GM19193 (cell line): Measurements from ENCODE around the gene ELOVL5.

Experiments
- POLR2A ChIP-seq: IDR thresholded peaks from 4 replicates; pipeline ENCODE4 v1.6.1; 2011; ENCODE audit not compliant: insufficient read depth, insufficient read length; ENCODE audit errors: extremely low read depth

ELOVL5 gene

GRCh38 chr6:53282234-53282633 lies 66.5 kb downstream of the ELOVL5 start:
- TF ChIP-seq POLR2A, result no peak

DNA sequence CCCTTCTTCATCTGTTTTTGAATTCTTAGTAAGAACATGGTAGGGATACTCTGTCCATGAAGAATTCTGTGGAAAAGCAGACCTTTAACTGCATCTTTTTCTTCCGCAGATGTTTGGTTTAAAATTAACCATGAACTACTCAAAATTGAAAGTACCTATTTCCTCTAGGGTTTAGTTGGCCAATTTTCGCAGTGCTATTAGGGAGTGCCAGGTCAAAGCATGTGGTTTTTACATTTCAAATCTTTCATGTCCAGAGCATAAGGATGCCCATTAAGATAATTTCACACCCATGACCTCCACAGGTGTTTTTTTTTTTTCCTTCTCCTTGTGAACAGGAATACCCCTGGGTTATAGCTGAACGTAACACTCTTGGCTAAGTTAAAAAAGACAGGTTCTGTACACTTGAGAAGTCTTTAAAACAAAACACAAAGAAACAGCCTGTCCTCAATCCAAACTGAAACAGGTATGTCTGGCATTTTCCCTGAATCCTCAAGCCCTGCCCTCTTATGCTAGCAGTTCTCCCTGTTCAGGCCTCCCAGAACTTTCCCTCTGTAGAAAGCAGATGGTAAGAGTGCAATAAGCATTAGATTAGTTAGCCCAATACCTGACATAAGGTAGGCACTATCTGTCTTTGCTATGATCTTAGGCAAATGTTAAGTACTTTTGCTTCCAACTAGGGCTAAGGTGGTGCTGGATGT lies 67.1 kb downstream of the ELOVL5 start:
- no peak for TF ChIP-seq POLR2A

DNA sequence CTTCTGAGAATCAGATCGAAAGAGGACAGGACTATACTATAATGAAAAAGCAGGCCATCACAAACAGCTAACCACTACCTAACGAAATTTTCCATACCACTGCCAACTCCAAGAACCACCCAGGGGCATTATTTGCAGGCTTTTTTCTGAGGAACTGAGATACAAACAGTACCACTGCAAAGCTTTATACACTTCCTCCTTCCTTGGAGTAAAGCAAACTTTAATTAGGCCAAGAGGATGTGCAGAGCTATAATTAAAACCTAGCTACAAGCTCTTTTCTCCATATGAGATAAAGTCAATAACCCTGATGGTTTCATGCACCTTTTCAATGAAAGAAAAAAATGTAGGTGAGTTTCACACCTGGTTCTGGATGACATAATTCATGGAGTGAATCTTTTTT lies 68.5 kb downstream of the ELOVL5 start:
- TF ChIP-seq POLR2A, result no peak

DNA sequence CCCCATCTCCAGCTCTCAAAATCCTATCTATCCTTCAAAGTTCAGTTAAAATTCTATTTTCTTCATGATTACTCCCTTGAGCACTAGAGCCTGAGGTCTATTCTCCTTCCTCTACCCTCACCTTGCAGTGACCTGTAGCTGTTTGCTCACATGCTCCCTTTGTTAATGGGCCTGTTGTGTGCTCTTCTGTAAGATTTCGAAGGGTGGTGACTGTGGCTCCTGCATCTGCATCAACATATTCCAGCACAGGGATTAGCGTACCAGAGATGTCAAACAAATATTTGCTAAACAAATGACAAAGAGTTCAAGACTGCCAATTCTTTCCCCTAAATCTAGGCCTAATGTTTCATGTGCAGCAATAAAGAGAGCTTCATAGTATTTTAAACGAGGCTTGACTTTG lies 69.5 kb downstream of the ELOVL5 start:
- no peak for TF ChIP-seq POLR2A

DNA sequence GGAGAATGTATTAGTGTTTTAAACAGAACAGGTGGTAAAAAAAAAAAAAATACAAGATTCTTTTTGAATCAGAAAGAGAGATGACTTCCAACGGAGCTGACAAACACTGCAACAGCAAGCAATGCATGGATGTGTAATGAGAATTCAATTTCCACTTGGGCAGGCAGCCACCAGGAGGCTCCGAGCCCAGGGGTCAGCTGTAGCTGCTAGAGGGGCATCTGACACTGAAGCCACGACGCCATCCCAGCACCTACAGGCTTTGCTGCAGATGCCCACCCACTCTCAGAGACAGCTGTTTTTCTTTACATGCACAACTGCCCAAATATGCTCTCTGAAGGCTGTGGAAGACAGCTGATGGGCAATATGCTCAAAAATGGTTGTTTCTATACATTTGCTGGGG lies 75.4 kb downstream of the ELOVL5 start:
- TF ChIP-seq POLR2A, result no peak

DNA sequence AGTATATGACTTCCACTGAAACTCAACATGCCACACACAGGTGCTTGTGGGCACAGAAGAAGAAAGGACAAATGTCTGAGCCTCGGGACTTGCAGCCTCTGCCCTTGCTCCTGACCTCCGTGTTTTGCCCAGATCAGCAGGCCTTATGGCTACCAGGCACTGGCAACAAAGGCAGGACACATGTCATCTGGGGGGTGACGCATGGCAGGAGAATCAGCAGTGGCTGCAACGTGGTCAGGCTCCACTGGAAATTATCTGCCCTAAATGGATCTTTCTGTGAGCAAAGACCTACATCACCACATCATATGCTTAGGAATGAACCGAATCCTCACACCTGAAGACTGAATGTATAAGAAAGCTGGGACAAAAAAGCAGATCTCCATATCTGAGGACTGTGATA lies 78.9 kb downstream of the ELOVL5 start:
- TF ChIP-seq POLR2A, result no peak

- TF ChIP-seq POLR2A, result no peak
Observed at GRCh38 chr6:53268858-53269608, 79.7 kb downstream of the ELOVL5 start.

GRCh38 chr6:53266553-53267090 lies 82.1 kb downstream of the ELOVL5 start:
- no peak for TF ChIP-seq POLR2A

GRCh38 chr6:53264915-53265607 lies 83.7 kb downstream of the ELOVL5 start:
- TF ChIP-seq POLR2A, result no peak

- no peak for TF ChIP-seq POLR2A
Observed at GRCh38 chr6:53264337-53264736, 84.4 kb downstream of the ELOVL5 start.

DNA sequence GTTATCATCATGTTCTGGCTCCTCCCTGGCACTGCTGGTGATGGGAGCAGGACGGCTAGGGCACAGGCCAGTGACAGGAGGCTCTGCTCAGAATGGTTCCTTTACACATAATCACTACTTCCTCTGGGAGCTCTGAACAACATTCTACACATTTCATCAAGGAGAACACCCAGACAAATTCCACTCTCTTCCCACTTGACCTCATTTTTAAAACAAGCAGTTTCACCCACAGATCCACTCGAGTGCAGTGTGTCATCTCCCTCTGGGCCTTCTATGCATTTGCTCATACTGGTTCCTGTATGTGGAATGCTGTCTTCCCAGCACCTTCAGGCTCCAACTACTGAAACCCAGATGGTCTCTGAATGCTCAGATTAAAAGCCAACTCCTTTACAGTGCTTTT lies 84.8 kb downstream of the ELOVL5 start:
- TF ChIP-seq POLR2A, result no peak

DNA sequence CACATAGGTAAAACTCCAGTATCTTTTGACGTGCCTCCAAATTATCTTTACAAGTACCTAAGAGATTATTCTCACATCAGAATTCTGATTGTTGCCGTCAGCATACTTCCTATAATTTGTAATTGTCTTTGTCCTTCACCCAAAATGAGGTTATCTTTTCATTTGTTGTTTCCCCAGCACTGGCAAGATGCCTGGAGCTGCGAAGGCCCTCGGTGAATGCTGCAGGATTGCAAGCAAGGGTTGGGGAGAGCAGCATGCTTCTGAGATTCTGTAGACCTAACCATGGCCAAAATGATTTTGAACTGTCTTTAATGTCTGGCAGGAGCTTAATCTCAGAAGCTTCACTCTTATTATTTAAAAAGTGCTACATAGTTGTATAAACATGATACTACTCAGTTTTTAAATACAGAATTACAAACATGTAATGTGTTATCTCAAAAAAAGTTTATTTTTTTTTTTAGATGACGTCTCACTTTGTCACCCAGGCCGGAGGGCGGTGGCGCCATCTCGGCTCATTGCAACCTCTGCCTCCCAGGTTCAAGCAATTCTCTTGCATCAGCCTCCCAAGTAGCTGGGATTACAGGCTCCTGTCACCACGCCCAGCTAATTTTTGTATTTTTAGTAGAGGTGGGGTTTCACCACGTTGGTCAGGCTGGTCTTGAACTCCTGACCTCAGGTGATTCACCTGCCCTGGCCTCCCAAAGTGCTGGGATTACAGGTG lies 88.7 kb downstream of the ELOVL5 start:
- TF ChIP-seq POLR2A, result no peak

DNA sequence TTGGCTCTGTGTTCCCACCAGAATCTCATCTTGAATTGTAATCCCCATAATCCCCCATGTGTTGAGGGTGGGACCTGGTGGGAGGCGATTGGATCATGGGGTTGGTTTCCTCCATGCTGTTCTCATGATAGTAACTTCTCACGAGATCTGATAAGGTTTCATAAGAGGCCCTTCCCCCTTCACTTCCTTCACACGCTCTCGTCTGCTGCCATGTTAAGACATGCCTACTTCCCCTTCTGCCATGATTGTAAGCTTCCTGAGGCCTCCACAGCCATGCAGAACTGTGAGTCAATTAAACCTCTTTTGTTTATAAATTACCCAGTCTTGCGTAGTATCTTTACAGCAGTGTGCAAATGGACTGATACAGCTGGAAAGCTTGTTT lies 90.0 kb downstream of the ELOVL5 start:
- no peak for TF ChIP-seq POLR2A

GRCh38 chr6:53258076-53258773 lies 90.5 kb downstream of the ELOVL5 start:
- no peak for TF ChIP-seq POLR2A
